NCI-H2196 treated with DMSO at 0.1 percent for 48 hours (cell line): ENCODE measurements around the gene PAQR8.

Experiments
- DNase-seq: peaks from one replicate; lab custom pipeline; 2025; ENCODE audit not compliant: unreplicated experiment; lab: John Stamatoyannopoulos, UW

PAQR8 gene

GRCh38 chr6:52361945-52362442 lies at the start of gene PAQR8:
PAQR8 (plus strand) TSS chr6:52362151; CDS start chr6:52403214, 41,063 bp downstream.
- no peak for DNase-seq

GRCh38 chr6:52312461-52312860 lies 49.5 kb upstream of the PAQR8 start:
- DNase-seq = no peak

GRCh38 chr6:52314752-52315151 lies 47.2 kb upstream of the PAQR8 start:
- DNase-seq = no peak

- no peak for DNase-seq
Observed at GRCh38 chr6:52317211-52317610, 44.7 kb upstream of the PAQR8 start.

GRCh38 chr6:52317841-52318581 lies 43.9 kb upstream of the PAQR8 start:
- DNase-seq = no peak

GRCh38 chr6:52324189-52324588 lies 37.8 kb upstream of the PAQR8 start:
- DNase-seq = no peak

- DNase-seq = no peak
Observed at GRCh38 chr6:52325695-52326471, 36.1 kb upstream of the PAQR8 start.

GRCh38 chr6:52326540-52327364 lies 35.2 kb upstream of the PAQR8 start:
- DNase-seq = no peak

- no peak for DNase-seq
Observed at GRCh38 chr6:52328303-52328662, 33.7 kb upstream of the PAQR8 start.

- no peak for DNase-seq
Observed at GRCh38 chr6:52328729-52329128, 33.2 kb upstream of the PAQR8 start.

GRCh38 chr6:52330470-52330869 lies 31.5 kb upstream of the PAQR8 start:
- DNase-seq = no peak

- DNase-seq = no peak
Observed at GRCh38 chr6:52331793-52332457, 30.0 kb upstream of the PAQR8 start.

- no peak for DNase-seq
Observed at GRCh38 chr6:52333840-52334200, 28.1 kb upstream of the PAQR8 start.

- DNase-seq = no peak
Observed at GRCh38 chr6:52335576-52335975, 26.4 kb upstream of the PAQR8 start.

- no peak for DNase-seq
Observed at GRCh38 chr6:52336919-52337561, 24.9 kb upstream of the PAQR8 start.

GRCh38 chr6:52337633-52338290 lies 24.2 kb upstream of the PAQR8 start:
- no peak for DNase-seq

GRCh38 chr6:52340603-52340880 lies 21.4 kb upstream of the PAQR8 start:
- DNase-seq = no peak

- DNase-seq = no peak
Observed at GRCh38 chr6:52341561-52342260, 20.2 kb upstream of the PAQR8 start.

GRCh38 chr6:52345311-52345710 lies 16.6 kb upstream of the PAQR8 start:
- no peak for DNase-seq

- no peak for DNase-seq
Observed at GRCh38 chr6:52346503-52346902, 15.4 kb upstream of the PAQR8 start.
